IMR-90 (cell line): ENCODE measurements around the gene BCL11A. TPM values are rescaled to one million over a fixed set of nuclear protein-coding genes. Genes with fewer than 3 reads are reported as not detected.

ENCODE experiments used
- ATAC-seq: fragments of 200-7000 bp; cut with Tn5 transposase; 2 replicates; pipeline ENCODE4 v1.9.1; 2020; ENCODE audit warnings: low read depth, mild to moderate bottlenecking, moderate library complexity
- BruUV-seq: library from RNA; stranded (reverse); fragments of 400-500 nt; replicated peaks from 2 replicates; lab custom pipeline; 2021; lab: Mats Ljungman, UMichigan
- CTCF ChIA-PET: fragments of 300-600 bp; formaldehyde crosslinking; extraction: SDS; loops from one replicate; lab custom pipeline; 2021; ENCODE audit warnings: antibody characterized with exemption; lab: Yijun Ruan, JAX
- POLR2A ChIA-PET: fragments of 300-600 bp; sonication (Branson Sonifier 250); formaldehyde crosslinking; loops from one replicate; lab custom pipeline; 2022; ENCODE audit warnings: antibody characterized with exemption; ENCODE audit not compliant: unreplicated experiment; lab: Charles Lee
- DNase-seq: peaks from one replicate; pipeline ENCODE4 v3.0.0; 2013
- H2AFZ ChIP-seq: replicated peaks from 2 replicates; pipeline ENCODE3; 2013; ENCODE audit warnings: low read length, mild to moderate bottlenecking; ENCODE audit not compliant: poor library complexity
- H2AK5ac ChIP-seq: 2 replicates; pipeline ENCODE4 v1.6.1; 2013; ENCODE audit warnings: low read depth, low read length, inconsistent platforms
- H2AK9ac ChIP-seq: replicated peaks from 2 replicates; pipeline ENCODE3; 2013; ENCODE audit warnings: mild to moderate bottlenecking, low read depth, low read length, moderate library complexity; ENCODE audit not compliant: poor library complexity
- H2BK120ac ChIP-seq: 2 replicates; pipeline ENCODE4 v1.6.1; 2013; ENCODE audit warnings: low read depth, low read length, inconsistent platforms
- H2BK15ac ChIP-seq: 3 replicates; pipeline ENCODE4 v1.6.1; 2013; ENCODE audit warnings: low read depth, low read length, inconsistent platforms
- H2BK20ac ChIP-seq: 2 replicates; pipeline ENCODE4 v1.6.1; 2013; ENCODE audit warnings: low read depth, mild to moderate bottlenecking, inconsistent platforms, low read length, moderate library complexity
- H2BK5ac ChIP-seq: 2 replicates; pipeline ENCODE4 v1.6.1; 2013; ENCODE audit warnings: mild to moderate bottlenecking, low read depth, low read length, inconsistent platforms; ENCODE audit not compliant: poor library complexity, severe bottlenecking
- H3K14ac ChIP-seq: replicated peaks from 2 replicates; pipeline ENCODE4 v1.6.1; 2013; ENCODE audit warnings: low read depth, low read length, inconsistent platforms
- H3K18ac ChIP-seq: 2 replicates; pipeline ENCODE4 v1.6.1; 2013; ENCODE audit warnings: low read depth, low read length, control low read depth
- H3K23ac ChIP-seq: 2 replicates; pipeline ENCODE4 v1.6.1; 2013; ENCODE audit warnings: low read depth, low read length, inconsistent platforms
- H3K27ac ChIP-seq: 2 replicates; pipeline ENCODE4 v1.5.1; 2013; ENCODE audit warnings: mild to moderate bottlenecking, control low read depth, low read length; ENCODE audit not compliant: insufficient read depth
- H3K27me3 ChIP-seq: 2 replicates; pipeline ENCODE4 v1.6.1; 2013; ENCODE audit warnings: low read length; ENCODE audit not compliant: control insufficient read depth, insufficient read depth
- H3K36me3 ChIP-seq: 2 replicates; pipeline ENCODE4 v1.6.1; 2013; ENCODE audit warnings: low read length, mixed read lengths; ENCODE audit not compliant: control insufficient read depth, insufficient read depth
- H3K4ac ChIP-seq: 2 replicates; pipeline ENCODE4 v1.6.1; 2013; ENCODE audit warnings: low read depth, low read length, inconsistent platforms
- H3K4me1 ChIP-seq: 2 replicates; pipeline ENCODE4 v1.6.1; 2013; ENCODE audit warnings: low read length, mixed read lengths; ENCODE audit not compliant: control insufficient read depth, insufficient read depth
- H3K4me2 ChIP-seq: 2 replicates; pipeline ENCODE4 v1.6.1; 2013; ENCODE audit warnings: low read depth, mild to moderate bottlenecking, control low read depth, low read length, moderate library complexity
- H3K4me3 ChIP-seq: 2 replicates; pipeline ENCODE4 v1.5.1; 2013; ENCODE audit warnings: low read depth, mild to moderate bottlenecking, control low read depth, low read length, moderate library complexity; ENCODE audit not compliant: insufficient read depth
- H3K56ac ChIP-seq: 2 replicates; pipeline ENCODE4 v1.6.1; 2013; ENCODE audit warnings: low read length, inconsistent platforms; ENCODE audit not compliant: insufficient read depth; ENCODE audit errors: extremely low read depth
- H3K79me1 ChIP-seq, 2 experiments: 2 replicates each; pipeline ENCODE4 v1.6.1; 2013; ENCODE audit warnings: low read length in 2 of 2, inconsistent platforms in 1 of 2, low read depth in 1 of 2
- H3K9ac ChIP-seq: 2 replicates; pipeline ENCODE4 v1.6.1; 2013; ENCODE audit warnings: low read depth, low read length, control low read depth
- H3K9me1 ChIP-seq: 2 replicates; pipeline ENCODE4 v1.6.1; 2013; ENCODE audit warnings: low read length, inconsistent platforms; ENCODE audit not compliant: insufficient read depth
- H3K9me3 ChIP-seq: 2 replicates; pipeline ENCODE4 v1.6.1; 2013; ENCODE audit warnings: low read length; ENCODE audit not compliant: control insufficient read depth, insufficient read depth
- H4K20me1 ChIP-seq: 2 replicates; pipeline ENCODE4 v1.6.1; 2013; ENCODE audit warnings: low read length, inconsistent platforms; ENCODE audit not compliant: insufficient read depth
- H4K5ac ChIP-seq: 2 replicates; pipeline ENCODE4 v1.6.1; 2013; ENCODE audit warnings: mild to moderate bottlenecking, low read depth, low read length, control low read depth
- H4K8ac ChIP-seq, 2 experiments: 2 replicates each; pipeline ENCODE4 v1.6.1; 2013; ENCODE audit warnings: low read depth in 2 of 2, low read length in 2 of 2, control low read depth in 1 of 2, inconsistent platforms in 1 of 2
- H4K91ac ChIP-seq: 2 replicates; pipeline ENCODE4 v1.6.1; 2013; ENCODE audit warnings: low read depth, low read length, inconsistent platforms; ENCODE audit not compliant: insufficient read depth
- SMC3 ChIP-seq: fragments of 150-350 bp; IDR thresholded peaks from 2 replicates; pipeline ENCODE4 v1.6.1; 2016; ENCODE audit warnings: low read depth, mild to moderate bottlenecking, antibody characterized with exemption, low read length, moderate library complexity
- WGBS, 2 experiments: methylation state at CpG; one replicate each; pipeline versions ENCODE4 v1.1.5 to v1.1.7; 2013; ENCODE audit warnings: missing lambda C conversion rate in 2 of 2; ENCODE audit not compliant: insufficient read length in 1 of 2; ENCODE audit errors: extremely low coverage in 2 of 2; 5-methylcytosine and 5-hydroxymethylcytosine counted together
- dilution Hi-C: fragments of 300-500 bp; cut with HindIII; formaldehyde crosslinking; loops from one replicate; pipeline ENCODE4 v1.14.3; 2018; ENCODE audit warnings: low sequenced_read_pairs; ENCODE audit not compliant: unreplicated experiment
- in situ Hi-C: fragments of 300-500 bp; cut with MboI; formaldehyde crosslinking; loops from 3 replicates; pipeline ENCODE4 v1.14.3; 2019; ENCODE audit warnings: low sequenced_read_pairs, inconsistent platforms, mixed read lengths
- intact Hi-C: fragments of 100-400 bp; cut with micrococcal nuclease; formaldehyde crosslinking; loops from 2 replicates; pipeline ENCODE4 v1.10.0; 2022
- polyA plus RNA-seq, 3 experiments: library from polyadenylated mRNA; depleted of rRNA; stranded (reverse); fragments of >200 nt; gene quantifications; 2 replicates each; pipeline ENCODE4 v1.2.3, GENCODE V29; 2012; ENCODE audit warnings: low replicate concordance in 1 of 3
- total RNA-seq: library from RNA; depleted of rRNA; stranded (reverse); fragments of >200 nt; gene quantifications from 2 replicates; pipeline ENCODE4 v1.2.3, GENCODE V29; 2012
- TF ChIP-seq, protein P1 (sequence below): fragments of 150-350 bp; IDR thresholded peaks from 2 replicates; pipeline ENCODE4 v1.6.1; 2017; ENCODE audit warnings: mild to moderate bottlenecking, antibody characterized with exemption, low read length, low read depth

Gene BCL11A
- total and polyA plus RNA-seq, 2 of the 4 experiments (the other 2 are of a cell fraction), result 1.0 to 1.1 TPM

DNA sequence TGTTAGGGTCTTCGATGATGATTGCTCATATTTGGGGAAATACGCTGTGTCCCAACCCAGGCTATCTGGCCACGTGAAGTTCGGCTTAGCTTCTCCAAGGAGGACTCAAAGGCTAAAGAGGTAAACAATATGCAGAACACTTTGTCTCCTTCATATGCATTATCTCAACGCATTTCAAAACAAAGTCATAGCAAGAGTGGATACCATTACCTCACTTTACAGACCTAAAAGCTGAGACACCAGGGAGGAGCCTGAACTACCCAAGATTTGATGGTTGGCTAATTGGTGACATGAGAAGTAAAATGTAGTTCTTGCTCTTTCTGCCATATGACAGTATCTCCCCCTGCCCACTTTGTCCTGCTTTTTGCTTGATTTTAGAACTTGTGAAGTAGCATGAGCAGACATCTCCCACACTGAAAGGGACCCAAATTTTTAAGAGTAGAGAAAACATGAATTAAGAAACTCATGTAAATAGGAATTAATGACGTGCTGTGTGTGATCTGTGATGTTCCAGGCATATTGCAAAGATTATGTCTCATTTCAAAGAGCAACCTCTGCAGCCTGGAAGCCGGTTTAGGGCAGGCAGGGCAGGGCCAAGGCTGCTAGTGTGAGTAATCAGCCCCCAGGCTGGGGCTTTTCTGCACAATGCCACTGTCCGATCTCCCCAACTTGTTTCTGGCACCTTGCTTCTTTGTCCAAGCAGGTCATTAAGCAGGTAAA, 144.5 kb downstream of the BCL11A start:
- TF ChIP-seq, protein P1, sequence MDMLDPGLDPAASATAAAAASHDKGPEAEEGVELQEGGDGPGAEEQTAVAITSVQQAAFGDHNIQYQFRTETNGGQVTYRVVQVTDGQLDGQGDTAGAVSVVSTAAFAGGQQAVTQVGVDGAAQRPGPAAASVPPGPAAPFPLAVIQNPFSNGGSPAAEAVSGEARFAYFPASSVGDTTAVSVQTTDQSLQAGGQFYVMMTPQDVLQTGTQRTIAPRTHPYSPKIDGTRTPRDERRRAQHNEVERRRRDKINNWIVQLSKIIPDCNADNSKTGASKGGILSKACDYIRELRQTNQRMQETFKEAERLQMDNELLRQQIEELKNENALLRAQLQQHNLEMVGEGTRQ, result no peak
- TF ChIP-seq SMC3, result no peak

More for the DNA sequence above, 144.5 kb downstream of the BCL11A start:
- Histone ChIP-seq H2AK5ac (no peak overlapping the region), H3K23ac (no peak overlapping the region), H2AK9ac (no peak overlapping the region), H3K9me3 (no peaks in the 10 kb centered on the region), H4K5ac (no peak overlapping the region), H3K18ac (no peak overlapping the region), H4K91ac (no peak overlapping the region), H2BK5ac (no peak overlapping the region), H3K9ac (no peak overlapping the region), H2BK15ac (no peak overlapping the region), H4K20me1 (no peaks in the 10 kb centered on the region), H3K4me3 (no peak overlapping the region), H3K56ac (no peak overlapping the region), H3K27ac (no peak overlapping the region), H3K4me1 (no peaks in the 10 kb centered on the region), H3K4me2 (no peak overlapping the region), H2BK20ac (no peak overlapping the region), H2AFZ (no peak overlapping the region), H3K36me3 (no peaks in the 10 kb centered on the region), H3K27me3 (peaks cover 2% of the 10 kb centered on the region; the same call in 1 of the 2 replicates), H3K14ac (no peak overlapping the region), H2BK120ac (no peak overlapping the region), H3K9me1 (no peaks in the 10 kb centered on the region), H4K8ac (no peak overlapping the region), H3K79me1 (no peaks in the 10 kb centered on the region), H3K4ac (no peak overlapping the region)
- DNase-seq, result no peak
- ChIA-PET CTCF (no interaction called here), POLR2A (no interaction called here)
- no TSS peak for BruUV-seq
- dilution Hi-C loops, result no loop called here
- intact Hi-C loops, result no loop called here
- ATAC-seq, result no peak
- in situ Hi-C loops, result no loop called here
- 78% methylated on average over 3 of the region's 8 CpGs; no CpG with 5 or more reads in 1 of the 2 experiments for WGBS, 2 experiments
